Epithelial cell of proximal tubule (primary cell): ENCODE results near the gene HTRA3. TPM values are rescaled to one million over a fixed set of nuclear protein-coding genes. Genes with fewer than 3 reads are reported as not detected.

ENCODE experiments used
- DNase-seq: peaks from one replicate; pipeline ENCODE4 v3.0.0-alpha.2; 2011; ENCODE audit warnings: low read depth
- H3K4me3 ChIP-seq: 2 replicates; pipeline ENCODE4 v1.5.1; 2011; ENCODE audit warnings: low read depth, mild to moderate bottlenecking, low read length
- CTCF ChIP-seq: conservative IDR thresholded peaks from 2 replicates; pipeline ENCODE4 v1.5.1; 2012; ENCODE audit warnings: low read depth, mild to moderate bottlenecking, low read length
- total RNA-seq: library from RNA; depleted of rRNA; stranded (reverse); fragments of >200 nt; gene quantifications from 2 replicates; pipeline ENCODE4 v1.2.3, GENCODE V29; 2015

HTRA3 gene
- total RNA-seq, 1 donor from 2014 or later: 1.2 TPM

GRCh38 chr4:8282742-8283141 is 13.2 kb downstream of the HTRA3 start:
- no peak for TF ChIP-seq CTCF
- DNase-seq: no peak
- H3K4me3 ChIP-seq: no peak overlapping the region

- H3K4me3 ChIP-seq: no peak overlapping the region
- no peak for DNase-seq
- no peak for TF ChIP-seq CTCF
These were observed 13.6 kb downstream of the HTRA3 start for GRCh38 chr4:8283161-8283560.

GRCh38 chr4:8283631-8284121 is 14.1 kb downstream of the HTRA3 start:
- DNase-seq: no peak
- no peak overlapping the region for H3K4me3 ChIP-seq

GRCh38 chr4:8284391-8284790 is 14.8 kb downstream of the HTRA3 start:
- TF ChIP-seq CTCF: no peak
- no peak for DNase-seq

More at GRCh38 chr4:8283631-8284121, 14.1 kb downstream of the HTRA3 start:
- TF ChIP-seq CTCF: no peak

GRCh38 chr4:8285143-8285975 is 15.8 kb downstream of the HTRA3 start:
- H3K4me3 ChIP-seq: no peak overlapping the region
- DNase-seq: no peak
- TF ChIP-seq CTCF: no peak

More at GRCh38 chr4:8284391-8284790, 14.8 kb downstream of the HTRA3 start:
- no peak overlapping the region for H3K4me3 ChIP-seq

- H3K4me3 ChIP-seq: no peak overlapping the region
- no peak for DNase-seq
These were observed 16.6 kb downstream of the HTRA3 start for GRCh38 chr4:8285976-8286718.

More at GRCh38 chr4:8285976-8286718, 16.6 kb downstream of the HTRA3 start:
- no peak for TF ChIP-seq CTCF
